Prostate gland (tissue), 2 donors: Measurements from ENCODE around the gene PML. TPM values are rescaled to one million over a fixed set of nuclear protein-coding genes. Genes with fewer than 3 reads are reported as not detected.
A peak's percentile ranks its signal among the peaks of the same experiment; 100 is the strongest.

Experiments used
- DNase-seq: peaks from one replicate; pipeline ENCODE4 v3.0.0-alpha.2; 2019; ENCODE audit warnings: low spot score
- H3K27ac ChIP-seq, 2 donors: fragments of 200-600 bp; sonication (generic); 2 replicates each; pipeline ENCODE4 v1.5.1; 2017 to 2019
- H3K27me3 ChIP-seq: fragments of 200-600 bp; sonication (generic); replicated peaks from 2 replicates; pipeline ENCODE4 v1.5.1; 2019; ENCODE audit not compliant: insufficient read depth
- H3K36me3 ChIP-seq, 2 donors: fragments of 200-600 bp; sonication (generic); 1 replicate in 1 of 2; 2 replicates in 1 of 2; pipeline versions ENCODE4 v1.5.1 to v1.8.1; 2017 to 2019
- H3K4me1 ChIP-seq: fragments of 200-600 bp; sonication (generic); replicated peaks from 2 replicates; pipeline ENCODE4 v1.5.1; 2019
- H3K4me3 ChIP-seq, 2 donors: fragments of 200-600 bp; sonication (generic); 2 replicates each; pipeline ENCODE4 v1.5.1; 2017 to 2019
- H3K9me3 ChIP-seq: fragments of 200-600 bp; sonication (generic); 2 replicates; pipeline ENCODE4 v1.5.1; 2017
- POLR2A ChIP-seq: fragments of 450-650 bp; IDR thresholded peaks from one replicate; pipeline ENCODE4 v1.6.1; 2016; ENCODE audit warnings: antibody characterized with exemption, mild to moderate bottlenecking
- POLR2AphosphoS5 ChIP-seq: sonication (generic); formaldehyde crosslinking; IDR thresholded peaks from one replicate; pipeline ENCODE4 v1.6.1; 2017; ENCODE audit warnings: antibody characterized with exemption
- WGBS: methylation state at CpG from one replicate; pipeline ENCODE4 v1.1.5; 2018; 5-methylcytosine and 5-hydroxymethylcytosine counted together
- intact Hi-C: fragments of 100-400 bp; cut with DNase I; formaldehyde crosslinking; loops from one replicate; pipeline ENCODE4 v1.14.2; 2022
- total RNA-seq, 2 donors: library from RNA; depleted of rRNA; stranded (reverse); fragments of >200 nt; gene quantifications; one replicate each; pipeline ENCODE4 v1.1.0, GENCODE V29; 2016
- TF ChIP-seq, protein P1 (sequence below), 4 experiments: fragments of 200-600 bp in 2 of 4; fragments of 450-650 bp in 2 of 4; sonication (generic) in 2 of 4; IDR thresholded peaks; 1 replicate in 3 of 4; 2 replicates in 1 of 4; pipeline ENCODE4 v1.5.1; 2016 to 2019; ENCODE audit warnings: antibody characterized with exemption in 4 of 4, mild to moderate bottlenecking in 2 of 4, moderate library complexity in 2 of 4

PML gene
- total RNA-seq, 2 donors from 2014 or later = 67.5 to 122 TPM

- Histone ChIP-seq H3K4me1 (no peaks in the 10 kb centered on the region), H3K27ac (no peak overlapping the region), H3K27me3 (no peaks in the 10 kb centered on the region), H3K9me3 (no peaks in the 10 kb centered on the region), H3K36me3 (no peaks in the 10 kb centered on the region), H3K4me3 (no peak overlapping the region)
- DNase-seq = no peak
- TF ChIP-seq, protein P1, sequence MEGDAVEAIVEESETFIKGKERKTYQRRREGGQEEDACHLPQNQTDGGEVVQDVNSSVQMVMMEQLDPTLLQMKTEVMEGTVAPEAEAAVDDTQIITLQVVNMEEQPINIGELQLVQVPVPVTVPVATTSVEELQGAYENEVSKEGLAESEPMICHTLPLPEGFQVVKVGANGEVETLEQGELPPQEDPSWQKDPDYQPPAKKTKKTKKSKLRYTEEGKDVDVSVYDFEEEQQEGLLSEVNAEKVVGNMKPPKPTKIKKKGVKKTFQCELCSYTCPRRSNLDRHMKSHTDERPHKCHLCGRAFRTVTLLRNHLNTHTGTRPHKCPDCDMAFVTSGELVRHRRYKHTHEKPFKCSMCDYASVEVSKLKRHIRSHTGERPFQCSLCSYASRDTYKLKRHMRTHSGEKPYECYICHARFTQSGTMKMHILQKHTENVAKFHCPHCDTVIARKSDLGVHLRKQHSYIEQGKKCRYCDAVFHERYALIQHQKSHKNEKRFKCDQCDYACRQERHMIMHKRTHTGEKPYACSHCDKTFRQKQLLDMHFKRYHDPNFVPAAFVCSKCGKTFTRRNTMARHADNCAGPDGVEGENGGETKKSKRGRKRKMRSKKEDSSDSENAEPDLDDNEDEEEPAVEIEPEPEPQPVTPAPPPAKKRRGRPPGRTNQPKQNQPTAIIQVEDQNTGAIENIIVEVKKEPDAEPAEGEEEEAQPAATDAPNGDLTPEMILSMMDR (IDR thresholded peaks at IDR 0.05) = no peak
- TF ChIP-seq POLR2AphosphoS5 = no peak
- no peak for TF ChIP-seq POLR2A
- intact Hi-C loops = no loop called here
- WGBS = 97% methylated on average over 9 of the region's 9 CpGs
These were observed 46.9 kb upstream of the PML start for GRCh38 chr15:73947651-73948050.

- intact Hi-C loops = no loop called here
- Histone ChIP-seq H3K9me3 (no peaks in the 10 kb centered on the region), H3K27me3 (no peaks in the 10 kb centered on the region), H3K4me1 (no peaks in the 10 kb centered on the region), H3K36me3 (no peaks in the 10 kb centered on the region), H3K4me3 (no peak overlapping the region), H3K27ac (no peak overlapping the region)
- DNase-seq = no peak
- TF ChIP-seq POLR2A (no peak), POLR2AphosphoS5 (no peak)
- TF ChIP-seq, protein P1 (IDR thresholded peaks at IDR 0.05) = no peak
- 91% methylated on average over 4 of the region's 4 CpGs for WGBS
These were observed 46.1 kb upstream of the PML start for GRCh38 chr15:73948396-73948795.

DNA sequence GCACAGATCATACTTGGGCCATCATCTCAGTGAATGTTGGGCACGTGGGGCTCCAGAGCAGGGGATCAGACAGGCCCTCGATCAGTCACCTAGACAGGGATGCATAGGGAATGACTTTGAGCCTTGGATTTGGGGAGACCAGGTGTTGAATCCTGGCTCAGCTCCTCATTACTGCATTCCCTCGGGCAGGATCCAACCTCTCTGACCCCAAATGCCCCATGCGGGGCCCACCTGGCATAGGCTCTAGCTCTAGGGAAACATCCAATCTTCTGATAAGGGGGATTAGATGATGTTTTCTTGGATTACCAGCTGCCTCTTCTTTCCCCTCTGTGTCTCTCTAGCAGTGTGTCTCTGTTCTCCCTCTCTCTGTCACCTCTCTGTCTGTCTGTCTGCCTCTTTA, 45.5 kb upstream of the PML start:
- Histone ChIP-seq H3K36me3 (no peaks in the 10 kb centered on the region), H3K9me3 (no peaks in the 10 kb centered on the region), H3K4me1 (no peaks in the 10 kb centered on the region), H3K27me3 (no peaks in the 10 kb centered on the region), H3K27ac (no peak overlapping the region), H3K4me3 (no peak overlapping the region)
- TF ChIP-seq POLR2A = no peak
- DNase-seq = no peak
- intact Hi-C loops = no loop called here
- 69% methylated on average over 4 of the region's 4 CpGs for WGBS

- H3K27me3 ChIP-seq = no peaks in the 10 kb centered on the region
- no peaks in the 10 kb centered on the region for H3K4me1 ChIP-seq
- 93% methylated on average over 10 of the region's 10 CpGs for WGBS
- intact Hi-C loops = no loop called here
- TF ChIP-seq, protein P1 (IDR thresholded peaks at IDR 0.05) = no peak
- TF ChIP-seq POLR2A (no peak), POLR2AphosphoS5 (no peak)
- no peak for DNase-seq
- H3K36me3 ChIP-seq = no peaks in the 10 kb centered on the region
- H3K4me3 ChIP-seq = no peak overlapping the region
- H3K27ac ChIP-seq = no peak overlapping the region
- H3K9me3 ChIP-seq = no peaks in the 10 kb centered on the region
These were observed 45.0 kb upstream of the PML start for GRCh38 chr15:73949496-73949895.

- H3K4me3 ChIP-seq = no peak overlapping the region
- no peaks in the 10 kb centered on the region for H3K4me1 ChIP-seq
- peak overlapping the region; percentile 82 to 84 for H3K27ac ChIP-seq
- TF ChIP-seq, protein P1 (IDR thresholded peaks at IDR 0.05) = no peak
- TF ChIP-seq POLR2AphosphoS5 = no peak
- TF ChIP-seq POLR2A = no peak
- no peak for DNase-seq
- intact Hi-C loops = loop anchor here (2.0 kb wide), 1 partner anchor 14 kb away; no protein-coding TSS in a partner anchor
- H3K27me3 ChIP-seq = no peaks in the 10 kb centered on the region
- no peaks in the 10 kb centered on the region for H3K36me3 ChIP-seq
- H3K9me3 ChIP-seq = no peaks in the 10 kb centered on the region
These were observed 44.1 kb upstream of the PML start for GRCh38 chr15:73950479-73950830.
